Posterior vena cava (tissue), 2 donors: ENCODE results near the gene HTR6. TPM values are rescaled to one million over a fixed set of nuclear protein-coding genes. Genes with fewer than 3 reads are reported as not detected.

ENCODE experiments used
- DNase-seq: peaks from one replicate; pipeline ENCODE4 v3.0.0-alpha.2; 2020; ENCODE audit warnings: low spot score
- intact Hi-C, 2 donors: fragments of 100-400 bp; cut with DNase I; formaldehyde crosslinking; loops; one replicate each; pipeline versions ENCODE4 v1.14.1 to v1.14.2; 2022 to 2023
- total RNA-seq, 2 donors: library from RNA; stranded (reverse); fragmentation: NEBNext Ultra II Directional; extraction: Animal tissue kit (Norgen Biotek cat#: 25700); gene quantifications; one replicate each; pipeline ENCODE4 v1.2.1, GENCODE V29; 2021
- donor health status: DM: yes; HTN: yes; CAD: no.
- donor health status: DM: yes; HTN: yes; CAD: no.

The HTR6 gene
- total RNA-seq, 2 donors from 2014 or later, result not detected

DNA sequence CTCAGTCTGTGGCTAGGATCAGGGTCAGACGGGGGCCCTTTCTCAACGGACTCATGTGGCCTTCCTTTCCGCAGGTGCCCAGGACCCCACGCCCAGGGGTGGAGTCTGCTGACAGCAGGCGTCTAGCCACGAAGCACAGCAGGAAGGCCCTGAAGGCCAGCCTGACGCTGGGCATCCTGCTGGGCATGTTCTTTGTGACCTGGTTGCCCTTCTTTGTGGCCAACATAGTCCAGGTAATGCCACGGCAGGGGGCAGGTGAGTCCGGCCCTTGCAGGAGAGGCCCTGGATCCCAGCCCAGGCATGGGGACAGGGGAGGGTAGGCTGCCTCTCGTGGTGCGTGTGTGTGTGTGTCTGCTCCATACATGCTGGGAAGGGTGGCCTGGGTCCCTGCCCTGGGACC lies 13.8 kb downstream of the HTR6 start:
- no peak for DNase-seq
- intact Hi-C loops, result no loop called here

DNA sequence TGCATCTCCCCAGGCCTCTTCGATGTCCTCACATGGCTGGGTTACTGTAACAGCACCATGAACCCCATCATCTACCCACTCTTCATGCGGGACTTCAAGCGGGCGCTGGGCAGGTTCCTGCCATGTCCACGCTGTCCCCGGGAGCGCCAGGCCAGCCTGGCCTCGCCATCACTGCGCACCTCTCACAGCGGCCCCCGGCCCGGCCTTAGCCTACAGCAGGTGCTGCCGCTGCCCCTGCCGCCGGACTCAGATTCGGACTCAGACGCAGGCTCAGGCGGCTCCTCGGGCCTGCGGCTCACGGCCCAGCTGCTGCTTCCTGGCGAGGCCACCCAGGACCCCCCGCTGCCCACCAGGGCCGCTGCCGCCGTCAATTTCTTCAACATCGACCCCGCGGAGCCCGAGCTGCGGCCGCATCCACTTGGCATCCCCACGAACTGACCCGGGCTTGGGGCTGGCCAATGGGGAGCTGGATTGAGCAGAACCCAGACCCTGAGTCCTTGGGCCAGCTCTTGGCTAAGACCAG lies 14.3 kb downstream of the HTR6 start:
- DNase-seq, result no peak
- intact Hi-C loops, result no loop called here

DNA sequence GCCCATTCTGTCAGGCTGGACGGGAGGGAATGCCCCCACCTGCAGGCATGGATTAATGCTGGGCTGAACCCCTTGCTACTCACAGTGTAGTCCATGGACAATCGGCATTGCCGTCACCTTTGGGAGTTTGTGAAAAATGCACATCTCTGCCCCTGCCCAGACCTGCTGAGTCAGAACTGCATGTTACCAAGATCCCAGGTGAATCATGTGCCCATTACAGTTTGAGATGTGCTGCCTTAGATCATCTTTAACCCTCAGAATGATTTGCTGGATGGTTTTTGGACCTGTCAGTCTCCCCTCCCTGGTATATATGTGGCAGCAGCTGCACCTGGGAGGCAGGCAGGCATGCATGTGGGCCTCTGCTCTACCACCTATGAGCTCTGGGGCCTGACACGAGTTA lies 15.0 kb downstream of the HTR6 start:
- DNase-seq, result no peak
- intact Hi-C loops, result no loop called here

DNA sequence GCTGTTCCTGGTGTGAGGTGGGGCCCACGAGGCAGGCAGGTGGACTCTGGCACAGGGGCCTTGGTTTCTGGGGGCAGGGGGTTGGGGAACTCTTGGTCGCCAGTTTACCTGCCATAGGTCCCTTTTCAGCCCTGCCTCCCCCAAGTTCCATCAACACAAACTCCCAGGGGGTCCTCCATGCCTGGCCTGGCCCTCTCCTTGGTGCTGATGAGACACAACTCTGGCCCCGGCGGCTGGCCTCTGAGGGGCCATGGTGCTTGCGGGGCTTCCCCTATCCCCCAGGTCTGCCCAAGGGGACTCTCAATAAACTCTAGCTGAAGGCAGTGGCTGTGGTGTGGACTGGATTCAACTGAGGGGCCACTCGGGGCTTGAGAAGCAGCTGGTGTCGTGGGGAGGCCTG lies 16.0 kb downstream of the HTR6 start:
- no peak for DNase-seq
- intact Hi-C loops, result no loop called here

DNA sequence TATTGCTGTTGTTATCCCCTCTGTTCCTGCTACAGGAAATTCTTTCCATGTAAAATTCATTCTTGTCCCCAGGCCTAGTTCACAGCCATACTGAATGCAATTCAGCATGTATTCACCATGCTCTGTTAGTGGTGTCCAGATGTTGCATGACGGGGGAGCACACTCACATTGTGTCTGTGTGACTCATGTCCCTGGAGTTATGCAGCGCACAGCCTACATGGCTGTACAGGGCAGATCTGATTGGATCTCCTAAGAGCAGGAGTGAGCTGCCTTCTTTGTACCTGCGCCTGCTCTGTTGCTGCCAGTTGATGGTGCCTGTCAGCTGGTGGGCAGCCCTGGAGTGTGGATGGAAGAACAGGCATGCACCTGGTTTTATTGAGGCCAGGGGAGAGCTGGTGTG lies 17.6 kb downstream of the HTR6 start:
- no peak for DNase-seq
- intact Hi-C loops, result no loop called here

DNA sequence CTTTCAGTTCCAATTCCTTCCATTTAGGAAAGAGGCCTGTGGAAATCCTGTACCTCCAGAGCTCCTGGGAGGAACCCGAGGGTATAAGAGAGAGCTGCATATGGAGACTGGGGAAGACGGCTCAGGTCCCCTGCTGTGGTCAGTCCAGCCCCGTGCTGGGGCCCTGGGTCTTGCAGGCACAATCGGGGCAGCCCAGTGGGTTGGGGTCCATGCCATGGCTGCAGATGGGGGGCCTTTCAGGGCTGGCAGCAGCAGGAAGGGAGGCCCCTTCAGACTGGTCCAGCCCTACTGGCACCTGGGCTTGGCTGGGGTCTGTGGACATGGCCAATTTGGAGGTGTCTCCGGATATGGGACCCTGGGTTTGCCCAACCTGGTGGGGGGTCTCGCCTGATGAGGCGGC lies 18.2 kb downstream of the HTR6 start:
- intact Hi-C loops, result no loop called here

DNA sequence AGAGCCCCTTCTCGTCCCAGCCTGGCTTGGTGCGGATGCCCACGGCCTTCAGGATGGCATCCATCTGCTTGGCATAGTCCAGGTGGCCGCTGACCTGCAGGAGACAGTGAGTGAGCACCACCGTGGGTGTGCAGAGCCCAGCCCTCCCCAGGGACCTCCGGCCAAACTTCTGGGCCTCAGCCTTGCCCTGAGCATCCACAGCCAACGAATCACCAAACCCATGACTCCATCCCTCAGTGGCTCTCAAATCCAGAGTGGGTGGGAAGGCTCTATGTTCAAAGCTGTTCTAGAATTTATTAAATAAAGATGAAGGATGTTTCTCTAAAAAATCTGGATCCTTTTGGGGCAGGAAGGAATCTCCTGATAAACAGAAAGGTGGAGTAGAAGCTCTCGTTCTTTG lies 18.7 kb downstream of the HTR6 start:
- DNase-seq, result no peak
- intact Hi-C loops, result no loop called here

More for the DNA sequence above, 18.2 kb downstream of the HTR6 start:
- no peak for DNase-seq

DNA sequence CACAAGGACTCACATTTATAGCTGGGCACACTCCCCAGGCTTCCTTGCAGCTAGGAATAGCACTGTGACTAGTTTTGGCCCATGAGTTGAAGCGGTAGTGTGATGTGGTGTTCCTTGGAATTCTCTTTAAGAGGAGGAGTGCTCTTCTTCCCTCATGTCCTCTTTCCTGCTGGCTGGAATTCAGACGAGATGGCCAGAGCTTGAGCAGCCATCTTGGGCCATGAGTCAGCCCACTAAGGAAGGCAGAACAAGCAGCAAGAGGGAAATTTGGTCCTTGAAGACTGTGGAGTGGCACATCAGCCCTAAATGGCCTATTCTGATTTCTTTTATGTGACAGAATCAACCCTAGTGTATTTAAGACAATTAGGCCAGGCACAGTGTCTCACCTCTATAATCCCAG lies 20.0 kb downstream of the HTR6 start:
- intact Hi-C loops, result no loop called here
- DNase-seq, result no peak

DNA sequence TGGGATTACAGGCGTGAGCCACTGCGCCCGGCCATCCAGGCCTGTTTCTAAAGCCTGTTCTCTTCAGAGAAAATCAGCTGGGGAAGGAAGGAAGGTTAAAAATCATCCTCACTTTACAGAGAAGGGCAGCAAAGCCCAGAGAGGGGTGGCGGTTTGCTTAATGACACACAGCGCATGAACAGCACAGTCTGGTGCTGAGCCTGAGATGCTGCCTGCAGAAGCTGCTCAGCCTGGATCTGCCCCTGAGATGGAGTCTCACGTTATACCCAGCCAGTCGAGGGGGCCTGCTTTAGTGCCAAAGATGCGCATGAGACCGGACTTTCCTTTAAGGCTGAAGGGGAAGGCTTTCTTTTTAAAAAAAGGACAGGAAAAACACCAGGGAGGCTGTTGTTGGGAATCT lies 21.3 kb downstream of the HTR6 start:
- no peak for DNase-seq
- intact Hi-C loops, result no loop called here

DNA sequence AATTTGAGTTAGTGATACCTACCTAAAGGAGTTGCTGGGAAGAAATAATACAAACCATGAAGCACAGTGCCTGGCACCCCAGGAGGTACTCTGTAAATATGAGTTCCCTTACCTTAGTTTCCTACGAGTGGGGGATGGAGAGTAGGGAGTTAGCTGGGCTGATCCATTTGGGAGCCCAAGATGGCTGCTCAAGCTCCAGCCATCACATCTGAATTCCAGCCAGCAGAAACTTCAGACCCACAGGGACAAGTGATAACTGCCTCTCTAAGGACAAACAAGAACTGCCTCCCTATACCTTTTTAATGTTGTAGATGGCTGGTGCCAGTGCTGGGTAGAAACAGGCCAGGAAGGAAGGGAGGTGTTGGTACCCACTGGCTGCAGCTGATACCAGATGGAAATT lies 22.7 kb downstream of the HTR6 start:
- no peak for DNase-seq
- intact Hi-C loops, result no loop called here

DNA sequence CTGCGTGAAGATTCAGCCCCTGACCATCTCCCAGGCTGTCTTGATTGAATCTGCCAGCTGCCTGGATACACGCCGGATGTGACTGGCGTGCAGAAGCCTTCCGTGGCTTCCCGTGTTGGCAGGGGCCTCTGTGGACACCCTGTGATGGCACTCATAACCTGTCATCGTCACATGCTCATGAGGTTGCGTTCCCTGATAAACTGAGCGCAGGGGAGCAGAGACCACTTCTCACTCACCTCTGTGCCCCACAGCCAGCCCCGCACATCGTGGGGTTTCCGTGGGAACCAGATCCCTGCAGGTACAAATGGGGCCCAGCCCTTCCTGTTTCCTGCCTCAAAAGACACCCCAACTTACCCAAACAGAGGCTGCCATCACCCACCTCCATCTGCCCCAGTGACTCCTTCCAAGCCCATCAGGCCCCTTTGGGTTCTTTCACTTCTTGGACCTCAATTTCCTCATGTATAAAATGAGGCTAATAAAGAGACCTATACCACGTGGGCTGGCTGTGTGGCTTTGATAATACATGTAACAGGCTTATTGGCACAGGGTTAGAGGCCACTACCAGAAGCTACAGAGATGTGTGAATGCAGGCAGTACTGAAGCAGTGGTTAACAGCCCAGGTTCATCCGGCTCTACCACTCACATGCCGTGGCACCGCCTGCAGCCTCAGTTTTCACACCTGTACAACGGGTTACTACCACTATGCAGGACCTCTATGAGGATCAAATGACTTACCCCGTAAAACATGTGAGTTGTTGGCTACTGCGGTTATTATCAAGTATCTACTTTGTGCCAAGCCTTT lies 23.6 kb downstream of the HTR6 start:
- DNase-seq, result no peak
- intact Hi-C loops, result no loop called here

DNA sequence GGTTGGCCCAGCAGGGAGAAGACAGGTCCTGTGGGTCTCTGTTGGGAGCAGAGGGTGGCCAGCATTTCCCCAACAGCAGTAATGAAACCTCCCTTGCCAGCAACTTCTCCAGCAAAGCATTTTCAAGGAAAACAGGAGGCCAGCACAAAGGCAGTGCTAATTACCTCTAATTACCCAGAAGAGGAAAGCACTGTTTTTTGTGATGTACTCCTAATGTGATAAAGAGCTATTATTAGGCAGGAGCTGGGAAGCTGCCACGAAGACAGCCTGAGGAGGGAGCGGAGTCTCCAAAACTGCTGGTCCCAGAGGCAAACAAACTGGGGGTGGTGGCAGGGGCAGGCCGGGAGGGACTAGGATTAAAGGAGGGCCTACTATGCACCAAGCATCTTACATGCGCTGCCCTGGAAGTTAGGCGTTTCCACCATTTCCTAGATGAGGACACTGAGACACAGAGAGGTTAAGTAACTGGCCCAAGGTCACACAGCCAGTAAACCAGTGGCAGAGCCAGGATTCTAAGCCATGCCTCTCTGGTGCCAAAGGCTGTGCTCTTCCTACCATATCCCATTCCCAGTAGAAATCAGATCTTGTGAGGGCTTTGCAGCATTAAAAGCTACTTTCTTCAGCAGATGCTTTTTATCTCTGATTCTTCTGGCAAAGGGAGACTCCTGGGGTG lies 24.5 kb downstream of the HTR6 start:
- intact Hi-C loops, result no loop called here
- DNase-seq, result no peak

DNA sequence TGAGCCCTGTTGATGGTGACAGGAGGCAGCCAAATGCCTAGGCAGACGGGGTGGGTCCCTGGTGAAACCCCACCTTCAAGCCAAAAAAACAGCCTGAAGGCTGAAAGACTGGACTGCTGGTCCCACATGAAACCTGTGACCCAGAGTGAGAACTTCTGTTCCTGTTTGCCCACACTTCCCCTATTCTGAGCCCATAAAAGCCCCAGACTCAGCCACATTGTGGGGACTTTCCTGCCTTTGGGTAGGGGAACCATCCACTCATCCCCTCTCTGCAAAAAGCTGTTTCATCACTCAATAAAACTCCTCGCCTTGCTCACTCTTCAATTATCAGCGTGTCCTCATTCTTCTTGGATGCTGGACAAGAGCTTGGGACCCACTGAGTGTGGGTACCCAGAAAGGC lies 25.2 kb downstream of the HTR6 start:
- DNase-seq, result no peak
- intact Hi-C loops, result no loop called here

DNA sequence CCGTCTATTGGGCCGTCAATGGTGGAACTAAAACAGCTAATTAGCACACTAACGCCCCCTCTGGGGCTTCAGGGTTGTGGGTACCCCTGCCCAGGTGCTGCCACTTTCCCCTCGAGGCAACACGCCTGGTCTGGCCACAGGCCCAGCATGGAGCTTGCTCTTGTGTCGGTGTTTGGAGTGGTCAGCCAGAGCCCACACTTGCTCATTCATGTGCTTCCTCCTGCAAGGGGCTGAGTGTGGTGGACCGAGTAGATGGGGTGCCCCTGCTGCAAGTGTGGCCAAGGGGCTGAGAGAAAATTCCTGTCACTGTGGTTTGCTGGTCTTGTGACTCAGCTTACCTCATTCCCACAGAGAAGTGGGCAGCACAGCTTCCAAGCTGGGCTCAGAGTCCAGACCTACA lies 25.7 kb downstream of the HTR6 start:
- intact Hi-C loops, result no loop called here
- DNase-seq, result no peak

DNA sequence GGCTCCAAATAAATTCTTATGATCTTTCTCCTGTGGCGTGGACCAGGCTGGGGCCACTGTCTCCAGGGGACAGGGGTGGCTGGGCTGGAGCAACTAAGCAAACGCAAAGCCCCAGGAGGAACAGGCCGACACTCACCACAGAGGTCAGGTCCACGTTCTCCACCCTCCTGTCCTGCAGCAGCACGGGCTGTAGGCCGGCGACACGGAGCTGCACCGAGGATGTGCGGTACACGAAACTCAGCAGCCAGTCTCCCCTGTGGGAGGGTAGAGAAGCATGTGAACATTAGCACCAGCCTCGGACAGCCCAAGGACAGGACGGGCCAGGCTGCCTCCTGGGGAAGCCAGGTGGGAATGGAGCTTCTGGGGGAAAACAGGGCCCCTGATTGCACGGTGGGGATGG lies 29.6 kb downstream of the HTR6 start:
- no peak for DNase-seq
- intact Hi-C loops, result no loop called here

DNA sequence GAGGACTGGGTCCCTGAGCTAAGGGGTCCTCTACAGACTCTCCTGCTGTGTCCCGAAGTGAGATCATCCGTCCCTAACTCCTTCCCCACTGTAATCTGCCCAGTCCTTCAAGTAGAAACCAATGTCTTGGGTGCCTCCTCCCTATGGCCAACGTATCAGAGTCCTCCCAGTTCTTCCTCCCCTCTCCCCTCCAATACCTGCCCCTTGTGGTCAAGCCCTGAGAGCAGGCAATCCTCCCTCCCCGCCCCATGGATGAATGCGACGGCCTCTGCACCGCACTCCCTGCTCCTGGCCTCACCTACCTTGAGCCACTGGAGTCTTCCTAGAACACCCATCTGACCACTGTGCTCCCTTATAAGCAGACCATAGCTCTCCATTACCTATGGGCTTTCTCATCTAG lies 31.1 kb downstream of the HTR6 start:
- DNase-seq, result no peak
- intact Hi-C loops, result no loop called here

DNA sequence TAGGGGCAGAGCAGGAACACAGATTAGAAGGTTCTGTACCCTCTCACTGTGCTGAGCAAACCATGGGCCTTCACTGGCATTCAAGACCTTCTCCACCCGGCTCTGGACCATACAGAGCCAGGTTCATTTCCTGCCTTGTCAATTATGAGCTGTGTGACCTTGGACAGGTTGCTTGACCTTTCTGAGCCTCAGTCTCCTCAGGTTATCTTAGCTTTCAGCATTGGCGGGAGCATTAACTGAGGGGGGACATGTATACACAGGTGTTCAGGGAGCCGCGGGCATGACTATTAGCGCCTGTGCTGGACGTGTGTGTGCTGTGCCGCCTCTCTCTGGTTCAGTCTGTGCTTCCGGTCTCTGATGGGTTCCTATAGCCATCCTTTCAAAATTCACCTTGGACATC lies 32.1 kb downstream of the HTR6 start:
- intact Hi-C loops, result no loop called here
- DNase-seq, result no peak

DNA sequence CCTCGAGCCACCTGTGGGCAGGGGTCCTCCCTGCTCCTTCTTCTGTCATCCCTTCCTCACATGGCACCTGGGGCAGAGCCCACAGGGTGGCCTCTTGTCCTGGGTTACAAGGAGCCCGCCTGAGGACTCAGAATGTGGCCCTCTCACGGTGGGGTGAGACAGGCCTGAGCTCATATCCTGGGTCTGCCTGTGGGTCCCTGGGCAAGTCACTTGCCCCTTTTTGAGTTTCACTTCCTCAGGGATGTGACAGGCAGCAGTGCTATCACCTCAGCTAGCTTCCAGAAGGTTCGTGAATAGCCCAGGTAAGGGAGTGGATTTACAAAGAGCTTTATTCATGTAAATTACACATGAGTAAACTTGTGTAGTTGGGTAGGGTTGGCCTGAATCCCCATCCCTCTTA lies 33.5 kb downstream of the HTR6 start:
- intact Hi-C loops, result no loop called here
- DNase-seq, result no peak

DNA sequence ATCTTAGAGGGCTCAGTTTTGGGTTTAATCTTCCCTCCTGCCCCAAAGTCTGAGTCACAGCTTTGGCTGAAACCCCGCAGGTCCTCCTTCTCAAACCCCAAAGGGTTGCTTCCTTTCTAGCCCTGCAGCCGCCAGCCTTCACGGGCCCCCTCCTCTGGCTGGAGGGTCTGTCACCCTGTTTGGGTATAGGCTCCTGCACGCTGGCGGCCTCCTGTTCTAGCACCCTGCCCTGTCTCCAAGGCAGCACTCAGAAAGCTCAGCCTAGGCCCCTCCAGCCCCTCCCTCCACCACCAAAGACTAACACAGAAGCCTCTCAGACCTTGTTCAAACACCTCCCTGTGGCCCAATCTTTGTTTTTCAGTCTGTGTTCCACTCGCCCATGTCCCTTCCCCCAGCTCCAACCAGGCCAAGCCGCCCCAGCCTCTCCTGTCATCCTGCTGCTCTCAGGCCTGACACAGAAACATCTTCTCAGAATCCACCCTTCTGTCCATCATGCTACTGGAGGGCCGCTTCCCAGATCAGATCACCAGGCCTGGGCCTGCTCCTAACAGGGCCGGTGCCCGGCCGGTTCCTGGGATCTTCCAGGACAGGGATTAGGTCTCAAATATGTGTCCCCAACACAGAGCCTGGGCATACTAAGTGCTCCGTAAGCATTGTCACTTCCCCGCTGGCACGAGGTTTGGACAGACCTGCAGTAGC lies 35.6 kb downstream of the HTR6 start:
- DNase-seq, result no peak
- intact Hi-C loops, result no loop called here

DNA sequence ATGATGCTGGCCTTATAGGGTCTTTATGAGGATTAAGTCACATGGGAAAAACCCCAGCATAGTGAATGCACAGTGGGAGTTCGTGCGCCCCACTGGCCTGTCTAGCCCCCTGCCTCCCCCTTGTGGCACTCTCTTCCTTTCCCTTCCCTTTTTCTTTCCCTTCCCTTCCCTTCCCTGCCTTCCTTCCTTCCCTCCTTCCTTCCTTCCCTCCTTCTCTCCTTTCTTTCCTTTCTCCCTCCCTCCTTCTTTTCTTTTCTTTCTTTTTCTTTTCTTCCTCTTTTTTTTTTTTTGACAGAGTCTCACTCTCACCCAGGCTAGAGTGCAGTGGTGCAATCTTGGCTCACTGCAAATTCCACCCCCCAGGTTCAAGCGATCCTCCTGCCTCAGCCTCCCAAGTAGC lies 38.6 kb downstream of the HTR6 start:
- no peak for DNase-seq
- intact Hi-C loops, result no loop called here
